Sigmoid colon (tissue), 7 donors: ENCODE data around the gene ZNF3. TPM values are rescaled to one million over a fixed set of nuclear protein-coding genes. Genes with fewer than 3 reads are reported as not detected.

Source experiments
- DNase-seq: peaks from one replicate; pipeline ENCODE4 v3.0.0-alpha.2; 2019
- H3K27ac ChIP-seq, 4 donors: fragments of 200-600 bp; sonication (generic); one replicate each; pipeline ENCODE4 v1.5.1; 2016 to 2019; ENCODE audit warnings: mild to moderate bottlenecking in 1 of 4
- H3K27me3 ChIP-seq, 3 donors: fragments of 200-600 bp; sonication (generic); one replicate each; pipeline ENCODE4 v1.5.1; 2019; ENCODE audit warnings: mild to moderate bottlenecking in 1 of 3
- H3K36me3 ChIP-seq, 4 donors: fragments of 200-600 bp; sonication (generic); one replicate each; pipeline ENCODE4 v1.5.1; 2016 to 2019
- H3K4me1 ChIP-seq, 4 donors: fragments of 200-600 bp; sonication (generic); one replicate each; pipeline ENCODE4 v1.5.1; 2017 to 2019
- H3K4me3 ChIP-seq, 4 donors: fragments of 200-600 bp; sonication (generic); one replicate each; pipeline ENCODE4 v1.5.1; 2017 to 2019; ENCODE audit warnings: mild to moderate bottlenecking in 2 of 4, moderate library complexity in 1 of 4
- H3K9me3 ChIP-seq, 4 donors: fragments of 200-600 bp in 3 of 4; sonication (generic) in 3 of 4; one replicate each; pipeline versions ENCODE4 v1.5.1 to v1.6.1; 2013 to 2019
- EP300 ChIP-seq, 4 donors: sonication (generic); formaldehyde crosslinking; IDR thresholded peaks; one replicate each; pipeline ENCODE4 v1.6.1; 2017; ENCODE audit warnings: antibody characterized with exemption in 4 of 4
- POLR2A ChIP-seq, 2 donors: fragments of 450-650 bp; IDR thresholded peaks; one replicate each; pipeline ENCODE4 v1.6.1; 2016; ENCODE audit warnings: antibody characterized with exemption in 2 of 2, mild to moderate bottlenecking in 2 of 2, moderate library complexity in 2 of 2
- POLR2AphosphoS5 ChIP-seq, 4 donors: sonication (generic); formaldehyde crosslinking; IDR thresholded peaks; one replicate each; pipeline ENCODE4 v1.6.1; 2017; ENCODE audit warnings: antibody characterized with exemption in 4 of 4
- WGBS, 2 donors: extraction: QIAGEN DNeasy Blood & Tissue Kit; methylation state at CpG; one replicate each; pipeline ENCODE4 v1.1.7; 2013; 5-methylcytosine and 5-hydroxymethylcytosine counted together
- intact Hi-C: fragments of 100-400 bp; cut with DNase I; formaldehyde crosslinking; loops from one replicate; pipeline ENCODE4 v1.15.1; 2023
- polyA plus RNA-seq, 3 donors: library from polyadenylated mRNA; stranded (reverse); fragments of 200-250 nt; gene quantifications; one replicate each; pipeline ENCODE4 v1.2.3, GENCODE V29; 2013
- small RNA-seq, 3 donors: library from RNA; depleted of rRNA; stranded (forward); fragments of <200 nt; gene quantifications; one replicate each; pipeline ENCODE3, GENCODE V24; 2016
- total RNA-seq, 4 donors: library from RNA; depleted of rRNA; stranded (reverse); fragments of >200 nt; gene quantifications; one replicate each; pipeline ENCODE4 v1.1.0, GENCODE V29; 2016
- TF ChIP-seq, protein P1 (sequence below), 4 experiments: fragments of 450-650 bp in 3 of 4; fragments of 200-600 bp in 1 of 4; IDR thresholded peaks; one replicate each; pipeline ENCODE4 v1.5.1; 2016 to 2019; ENCODE audit warnings: antibody characterized with exemption in 4 of 4, mild to moderate bottlenecking in 3 of 4, moderate library complexity in 2 of 4
- donor health status: healthy with polysubstance abuse.
- donor health status: Bipolar disorder and iron deficiency.
- donor health status: healthy.

ZNF3 gene
- total and polyA plus RNA-seq, 7 donors = 17.1 to 28.0 (median 19.2) TPM

DNA sequence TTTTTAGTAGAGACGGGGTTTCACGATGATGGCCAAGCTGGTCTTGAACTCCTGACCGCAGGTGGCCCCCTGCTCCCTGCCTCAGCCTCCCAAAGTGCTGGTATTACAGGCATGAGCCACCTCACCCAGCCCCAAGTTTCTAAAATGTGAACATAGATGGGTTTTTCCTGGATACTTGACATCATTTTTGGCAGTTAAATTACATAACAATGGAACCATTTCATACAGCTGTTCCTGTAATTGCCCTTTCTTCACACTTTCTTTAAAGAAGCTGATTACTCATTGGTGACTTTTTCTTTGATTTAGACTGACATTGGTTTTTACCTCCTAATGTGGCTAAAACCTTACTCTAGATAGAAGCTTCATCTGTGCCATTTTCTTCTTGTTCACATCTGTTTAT is 60.2 kb downstream of the ZNF3 start:
- no peak overlapping the region for H3K4me3 ChIP-seq
- no peak for TF ChIP-seq EP300 (IDR thresholded peaks at IDR 0.05)
- TF ChIP-seq POLR2A (IDR thresholded peaks at IDR 0.05) = no peak
- TF ChIP-seq, protein P1, sequence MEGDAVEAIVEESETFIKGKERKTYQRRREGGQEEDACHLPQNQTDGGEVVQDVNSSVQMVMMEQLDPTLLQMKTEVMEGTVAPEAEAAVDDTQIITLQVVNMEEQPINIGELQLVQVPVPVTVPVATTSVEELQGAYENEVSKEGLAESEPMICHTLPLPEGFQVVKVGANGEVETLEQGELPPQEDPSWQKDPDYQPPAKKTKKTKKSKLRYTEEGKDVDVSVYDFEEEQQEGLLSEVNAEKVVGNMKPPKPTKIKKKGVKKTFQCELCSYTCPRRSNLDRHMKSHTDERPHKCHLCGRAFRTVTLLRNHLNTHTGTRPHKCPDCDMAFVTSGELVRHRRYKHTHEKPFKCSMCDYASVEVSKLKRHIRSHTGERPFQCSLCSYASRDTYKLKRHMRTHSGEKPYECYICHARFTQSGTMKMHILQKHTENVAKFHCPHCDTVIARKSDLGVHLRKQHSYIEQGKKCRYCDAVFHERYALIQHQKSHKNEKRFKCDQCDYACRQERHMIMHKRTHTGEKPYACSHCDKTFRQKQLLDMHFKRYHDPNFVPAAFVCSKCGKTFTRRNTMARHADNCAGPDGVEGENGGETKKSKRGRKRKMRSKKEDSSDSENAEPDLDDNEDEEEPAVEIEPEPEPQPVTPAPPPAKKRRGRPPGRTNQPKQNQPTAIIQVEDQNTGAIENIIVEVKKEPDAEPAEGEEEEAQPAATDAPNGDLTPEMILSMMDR (IDR thresholded peaks at IDR 0.05) = no peak
- no peak for TF ChIP-seq POLR2AphosphoS5 (IDR thresholded peaks at IDR 0.05)
- 66 to 86% methylated on average over 3 of the region's 3 CpGs for WGBS, 2 donors
- peaks cover 18 to 47% (median 26%) of the 10 kb centered on the region in 4 donors for H3K36me3 ChIP-seq
- H3K4me1 ChIP-seq = peaks cover 0 to 51% (median 42%) of the 10 kb centered on the region in 4 donors
- no peak for DNase-seq
- intact Hi-C loops = no loop called here
- H3K27me3 ChIP-seq = no peaks in the 10 kb centered on the region
- no peaks in the 10 kb centered on the region for H3K9me3 ChIP-seq
- no peak overlapping the region for H3K27ac ChIP-seq

Small RNAs within 50 kb of the gene (small RNA-seq; reads per million reads assigned to genes)
- gene MIR106B (27.1 to 34.9 (median 28.0) reads per million in 3 donors), gene MIR25 (620 to 926 (median 877) reads per million in 3 donors), gene MIR93 (65.5 to 132 (median 73.5) reads per million in 3 donors)

Other genes with a start within 250 kb of the ZNF3 start
- gene OR2AE1, start 204.7 kb downstream of the ZNF3 start, total RNA-seq = not detected
- under 1 TPM in 1 of 3 donors, not detected in 2; 0.06 TPM for gene OR2AE1, start 204.7 kb downstream of the ZNF3 start, polyA plus RNA-seq
- 10 to 100 TPM; 21.9 to 33.2 (median 29.6) TPM for gene TRIM4, start 162.2 kb downstream of the ZNF3 start, total RNA-seq
- gene TRIM4, start 162.2 kb downstream of the ZNF3 start, polyA plus RNA-seq = 10 to 100 TPM; 12.5 to 18.0 (median 17.4) TPM
- gene GJC3, start 152.1 kb downstream of the ZNF3 start, total RNA-seq = under 1 TPM in 3 of 4 donors, not detected in 1; 0.33 to 0.95 (median 0.71) TPM
- gene GJC3, start 152.1 kb downstream of the ZNF3 start, polyA plus RNA-seq = under 1 TPM in 1 of 3 donors, not detected in 2; 0.31 TPM
- 10 to 100 TPM in 1 of 4 donors, 1 to 10 TPM in 2, under 1 TPM in 1; 0.66 to 17.1 (median 4.1) TPM for gene AZGP1, start 105.7 kb downstream of the ZNF3 start, total RNA-seq
- gene AZGP1, start 105.7 kb downstream of the ZNF3 start, polyA plus RNA-seq = 10 to 100 TPM in 1 of 3 donors, 1 to 10 TPM in 2; 4.6 to 10.2 (median 7.9) TPM
- gene ZKSCAN1, start 66.1 kb downstream of the ZNF3 start, total RNA-seq = 10 to 100 TPM; 27.8 to 32.7 (median 31.6) TPM
- 10 to 100 TPM in 2 of 3 donors, 1 to 10 TPM in 1; 8.4 to 22.4 (median 11.3) TPM for gene ZKSCAN1, start 66.1 kb downstream of the ZNF3 start, polyA plus RNA-seq
- 10 to 100 TPM; 14.7 to 21.8 (median 17.4) TPM for gene ZSCAN21, start 31.9 kb downstream of the ZNF3 start, total RNA-seq
- 1 to 10 TPM; 4.2 to 4.3 (median 4.2) TPM for gene ZSCAN21, start 31.9 kb downstream of the ZNF3 start, polyA plus RNA-seq
- gene COPS6, start 7.2 kb upstream of the ZNF3 start, total RNA-seq = 10 to 100 TPM; 58.4 to 87.4 (median 68.4) TPM
- gene COPS6, start 7.2 kb upstream of the ZNF3 start, polyA plus RNA-seq = 10 to 100 TPM; 80.2 to 91.3 (median 87.1) TPM
- gene MCM7, start 19.7 kb upstream of the ZNF3 start, total RNA-seq = 10 to 100 TPM; 30.7 to 43.6 (median 37.4) TPM
- gene MCM7, start 19.7 kb upstream of the ZNF3 start, polyA plus RNA-seq = 10 to 100 TPM; 29.6 to 99.3 (median 32.4) TPM
- 10 to 100 TPM; 18.1 to 26.6 (median 20.8) TPM for gene AP4M1, start 19.9 kb upstream of the ZNF3 start, total RNA-seq
- gene AP4M1, start 19.9 kb upstream of the ZNF3 start, polyA plus RNA-seq = 10 to 100 TPM; 14.6 to 17.3 (median 16.2) TPM
- gene TAF6, start 37.6 kb upstream of the ZNF3 start, total RNA-seq = 10 to 100 TPM; 56.6 to 87.8 (median 65.2) TPM
- 10 to 100 TPM; 18.0 to 37.8 (median 18.7) TPM for gene TAF6, start 37.6 kb upstream of the ZNF3 start, polyA plus RNA-seq
- 10 to 100 TPM; 13.9 to 26.6 (median 15.5) TPM for gene CNPY4, start 37.9 kb upstream of the ZNF3 start, total RNA-seq
- 10 to 100 TPM in 1 of 3 donors, 1 to 10 TPM in 2; 4.4 to 14.2 (median 5.4) TPM for gene CNPY4, start 37.9 kb upstream of the ZNF3 start, polyA plus RNA-seq
- 1 to 10 TPM; 2.5 to 5.8 (median 4.3) TPM for gene MBLAC1, start 45.2 kb upstream of the ZNF3 start, total RNA-seq
- 1 to 10 TPM; 1.6 to 4.2 (median 2.6) TPM for gene MBLAC1, start 45.2 kb upstream of the ZNF3 start, polyA plus RNA-seq
- gene LAMTOR4, start 67.2 kb upstream of the ZNF3 start, total RNA-seq = 100 to 1,000 TPM; 222 to 309 (median 264) TPM
- gene LAMTOR4, start 67.2 kb upstream of the ZNF3 start, polyA plus RNA-seq = 100 to 1,000 TPM; 409 to 626 (median 469) TPM
- gene TRAPPC14, start 77.0 kb upstream of the ZNF3 start, total RNA-seq = 10 to 100 TPM in 1 of 4 donors, 1 to 10 TPM in 3; 3.9 to 11.6 (median 6.3) TPM
- gene TRAPPC14, start 77.0 kb upstream of the ZNF3 start, polyA plus RNA-seq = 10 to 100 TPM; 14.4 to 39.3 (median 15.3) TPM
- 1 to 10 TPM; 1.2 to 6.4 (median 3.1) TPM for gene GAL3ST4, start 86.9 kb upstream of the ZNF3 start, total RNA-seq
- gene GAL3ST4, start 86.9 kb upstream of the ZNF3 start, polyA plus RNA-seq = 1 to 10 TPM; 1.2 to 6.2 (median 3.9) TPM
- gene GPC2, start 95.7 kb upstream of the ZNF3 start, total RNA-seq = 1 to 10 TPM in 1 of 4 donors, under 1 TPM in 3; 0.41 to 1.7 (median 0.60) TPM
- gene GPC2, start 95.7 kb upstream of the ZNF3 start, polyA plus RNA-seq = 1 to 10 TPM in 1 of 3 donors, not detected in 2; 5.3 TPM
- under 1 TPM in 2 of 4 donors, not detected in 2; 0.14 to 0.36 TPM for gene STAG3, start 96.2 kb upstream of the ZNF3 start, total RNA-seq
- gene STAG3, start 96.2 kb upstream of the ZNF3 start, polyA plus RNA-seq = 10 to 100 TPM in 1 of 3 donors, 1 to 10 TPM in 1, under 1 TPM in 1; 0.92 to 32.6 (median 3.6) TPM
- under 1 TPM in 3 of 4 donors, not detected in 1; 0.16 to 0.95 (median 0.36) TPM for gene PVRIG, start 138.2 kb upstream of the ZNF3 start, total RNA-seq
- 10 to 100 TPM in 1 of 3 donors, under 1 TPM in 1, not detected in 1; 0.60 to 12.0 TPM for gene PVRIG, start 138.2 kb upstream of the ZNF3 start, polyA plus RNA-seq
- gene SPDYE3, start 226.0 kb upstream of the ZNF3 start, total RNA-seq = not detected
- gene SPDYE3, start 226.0 kb upstream of the ZNF3 start, polyA plus RNA-seq = under 1 TPM in 1 of 3 donors, not detected in 2; 0.16 TPM